Central memory CD8-positive, alpha-beta T cell (primary cell): ENCODE results near the gene ACADM.
A peak's percentile ranks its signal among the peaks of the same experiment; 100 is the strongest.
"Not testable (repeated sequence)": the region's sequence is repeated elsewhere in the genome, so short reads cannot be mapped to it uniquely, and the experiment has no call there.

ENCODE experiments used
- ATAC-seq: fragments of 150-1000 bp; cut with Tn5 transposase; replicated peaks from 2 replicates; pipeline ENCODE4 v1.10.0; 2022; ENCODE audit warnings: mild to moderate bottlenecking, moderate FRiP score, moderate number of reproducible peaks; ENCODE audit not compliant: poor library complexity, severe bottlenecking; ENCODE audit errors: extremely low read depth
- DNase-seq, 2 donors: peaks; one replicate each; pipeline ENCODE4 v3.0.0; 2021; ENCODE audit warnings: low spot score in 2 of 2
- H3K27ac Mint-ChIP-seq: one replicate; pipeline ENCODE4 v1.8.0; 2022; ENCODE audit warnings: low read depth, mild to moderate bottlenecking, moderate library complexity, mixed read lengths
- H3K27me3 Mint-ChIP-seq: one replicate; pipeline ENCODE4 v1.8.0; 2022; ENCODE audit warnings: mixed read lengths
- H3K36me3 Mint-ChIP-seq: one replicate; pipeline ENCODE4 v1.8.0; 2022; ENCODE audit warnings: mild to moderate bottlenecking, moderate library complexity, mixed read lengths; ENCODE audit not compliant: insufficient read depth
- H3K4me1 Mint-ChIP-seq: one replicate; pipeline ENCODE4 v1.8.0; 2022; ENCODE audit warnings: mixed read lengths
- H3K4me3 Mint-ChIP-seq: one replicate; pipeline ENCODE4 v1.8.0; 2022; ENCODE audit warnings: mild to moderate bottlenecking, moderate library complexity, mixed read lengths
- H3K9me3 Mint-ChIP-seq: one replicate; pipeline ENCODE4 v1.8.0; 2022; ENCODE audit warnings: mixed read lengths

Gene ACADM

DNA sequence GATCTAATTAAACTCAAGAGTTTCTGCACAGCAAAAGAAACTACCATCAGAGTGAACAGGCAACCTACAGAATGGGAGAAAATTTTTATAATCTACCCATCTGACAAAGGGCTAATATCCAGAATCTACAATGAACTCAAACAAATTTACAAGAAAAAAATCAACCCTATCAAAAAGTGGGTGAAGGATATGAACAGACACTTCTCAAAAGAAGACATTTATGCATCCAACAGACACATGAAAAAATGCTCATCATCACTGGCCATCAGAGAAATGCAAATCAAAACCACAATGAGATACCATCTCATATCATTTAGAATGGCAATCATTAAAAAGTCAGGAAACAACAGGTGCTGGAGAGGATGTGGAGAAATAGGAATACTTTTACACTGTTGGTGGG, 32.7 kb downstream of the ACADM start:
- not testable (repeated sequence) for H3K27ac Mint-ChIP-seq, H3K4me3 Mint-ChIP-seq, H3K27me3 Mint-ChIP-seq, DNase-seq, H3K9me3 Mint-ChIP-seq, H3K4me1 Mint-ChIP-seq, ATAC-seq
- peaks cover 20% of the 10 kb centered on the region for H3K36me3 Mint-ChIP-seq

DNA sequence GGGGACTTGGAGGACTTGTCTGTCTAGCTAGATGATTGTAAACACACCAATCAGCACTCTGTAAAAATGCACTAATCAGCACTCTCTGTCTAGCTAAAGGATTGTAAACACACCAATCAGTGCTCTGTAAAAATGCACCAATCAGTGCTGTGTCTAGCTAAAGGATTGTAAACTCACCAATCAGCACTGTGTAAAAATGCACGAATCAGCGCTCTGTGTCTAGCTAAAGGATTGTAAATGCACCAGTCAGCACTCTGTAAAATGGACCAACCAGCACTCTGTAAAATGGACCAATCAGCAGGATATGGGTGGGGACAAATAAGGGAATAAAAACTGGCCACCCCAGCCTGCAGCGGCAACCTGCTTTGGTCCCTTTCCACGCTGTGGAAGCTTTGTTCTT, 34.0 kb downstream of the ACADM start:
- H3K4me3 Mint-ChIP-seq = not testable (repeated sequence)
- peaks cover 11% of the 10 kb centered on the region for H3K36me3 Mint-ChIP-seq

DNA sequence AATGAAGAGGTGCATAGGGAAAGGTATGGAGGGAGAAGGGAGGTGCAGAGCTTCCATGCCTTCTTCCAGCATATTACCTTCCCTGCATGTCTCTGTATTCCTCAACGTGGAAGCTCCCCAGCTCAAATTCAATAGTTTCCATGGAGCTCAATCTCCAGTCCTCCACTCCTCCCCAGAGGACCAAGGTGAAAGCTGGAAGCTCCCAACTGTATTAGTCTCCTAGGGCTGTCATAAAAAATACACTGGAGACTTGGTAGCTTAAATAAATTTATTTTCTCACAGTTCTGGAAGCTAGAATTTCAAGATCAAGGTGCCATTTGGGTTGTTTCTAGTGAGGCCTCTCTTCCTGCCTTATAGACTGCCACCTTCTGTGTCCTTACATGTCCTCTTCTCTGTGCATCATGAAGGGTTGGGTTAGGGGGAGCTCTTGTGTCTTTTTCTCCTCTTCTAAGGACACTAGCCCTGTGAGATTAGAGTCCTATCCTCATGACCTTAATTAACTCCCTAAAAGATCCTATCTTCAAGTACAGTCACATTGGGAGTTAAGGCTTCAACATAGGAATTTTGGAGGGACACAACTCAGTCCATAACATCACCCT, 39.6 kb downstream of the ACADM start:
- H3K9me3 Mint-ChIP-seq = no peaks in the 10 kb centered on the region
- H3K27ac Mint-ChIP-seq = no peak overlapping the region
- no peaks in the 10 kb centered on the region for H3K27me3 Mint-ChIP-seq
- ATAC-seq = no peak
- no peaks in the 10 kb centered on the region for H3K4me1 Mint-ChIP-seq
- peaks cover 1% of the 10 kb centered on the region for H3K36me3 Mint-ChIP-seq
- H3K4me3 Mint-ChIP-seq = no peak overlapping the region
- DNase-seq = no peak

More for the DNA sequence above, 34.0 kb downstream of the ACADM start:
- not testable (repeated sequence) for H3K9me3 Mint-ChIP-seq, H3K27ac Mint-ChIP-seq, H3K27me3 Mint-ChIP-seq, DNase-seq, ATAC-seq, H3K4me1 Mint-ChIP-seq

DNA sequence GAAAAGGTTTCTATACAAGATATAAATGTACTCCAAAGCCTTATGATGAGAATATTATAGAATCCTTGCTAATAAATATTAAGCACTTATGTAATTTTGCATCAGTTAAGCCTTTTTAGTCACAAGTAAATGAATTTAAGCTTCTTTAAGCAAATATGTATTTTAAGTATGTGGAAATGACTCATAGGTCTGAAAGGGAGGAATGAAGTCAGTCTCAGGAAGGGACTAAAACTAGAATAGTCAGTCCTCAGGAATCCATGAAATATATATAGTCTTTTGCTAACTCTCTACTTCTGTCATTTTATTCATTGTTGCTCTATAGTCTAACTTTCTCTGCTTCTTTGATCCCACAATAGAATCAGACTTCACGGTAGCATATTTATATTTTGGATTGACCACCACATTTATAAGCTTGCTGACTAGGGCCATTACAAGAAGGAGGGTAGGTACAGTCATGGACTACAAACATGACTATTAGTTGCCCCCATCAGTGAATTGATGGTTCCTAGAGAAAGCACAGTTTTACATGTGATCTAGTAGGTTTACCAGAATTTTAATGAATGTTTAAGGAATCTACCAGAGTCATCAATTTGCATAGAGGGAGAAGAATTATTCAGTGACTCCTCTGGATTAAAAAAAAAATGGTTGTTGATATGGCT, 41.3 kb downstream of the ACADM start:
- H3K36me3 Mint-ChIP-seq = peaks cover 1% of the 10 kb centered on the region
- no peaks in the 10 kb centered on the region for H3K9me3 Mint-ChIP-seq
- ATAC-seq (no peak), DNase-seq (no peak)
- H3K27me3 Mint-ChIP-seq = no peaks in the 10 kb centered on the region
- H3K4me3 Mint-ChIP-seq = no peak overlapping the region
- no peak overlapping the region for H3K27ac Mint-ChIP-seq
- H3K4me1 Mint-ChIP-seq = no peaks in the 10 kb centered on the region

GRCh38 chr1:75768016-75768415, 43.5 kb downstream of the ACADM start:
- Mint-ChIP-seq H3K36me3 (no peaks in the 10 kb centered on the region), H3K9me3 (no peaks in the 10 kb centered on the region), H3K4me1 (no peaks in the 10 kb centered on the region), H3K27ac (no peak overlapping the region), H3K4me3 (no peak overlapping the region), H3K27me3 (no peaks in the 10 kb centered on the region)
- no peak for ATAC-seq
- no peak for DNase-seq

DNA sequence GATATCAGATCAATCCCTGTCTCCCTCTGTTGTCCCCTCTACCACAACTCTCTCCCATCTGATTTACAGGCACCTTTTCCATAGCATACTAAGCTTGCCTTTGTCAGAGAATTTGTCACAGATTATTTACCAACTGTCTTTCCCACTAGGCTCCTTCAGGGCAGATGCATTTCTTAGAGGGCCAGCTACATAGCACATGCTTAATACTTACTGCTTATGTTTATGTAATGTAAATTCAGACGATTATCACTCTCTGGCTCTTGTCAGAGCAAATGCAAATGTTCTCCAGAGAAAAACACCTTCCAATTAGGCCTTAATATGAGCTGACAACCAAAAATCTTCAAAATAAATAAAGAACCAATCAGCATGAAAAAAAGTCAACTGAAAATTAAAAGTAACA, 46.3 kb downstream of the ACADM start:
- H3K36me3 Mint-ChIP-seq = peaks cover 2% of the 10 kb centered on the region
- no peak overlapping the region for H3K4me3 Mint-ChIP-seq
- no peak overlapping the region for H3K27ac Mint-ChIP-seq
- no peak for ATAC-seq
- H3K4me1 Mint-ChIP-seq = no peaks in the 10 kb centered on the region
- no peak for DNase-seq
- no peaks in the 10 kb centered on the region for H3K9me3 Mint-ChIP-seq
- peaks cover 12% of the 10 kb centered on the region for H3K27me3 Mint-ChIP-seq

DNA sequence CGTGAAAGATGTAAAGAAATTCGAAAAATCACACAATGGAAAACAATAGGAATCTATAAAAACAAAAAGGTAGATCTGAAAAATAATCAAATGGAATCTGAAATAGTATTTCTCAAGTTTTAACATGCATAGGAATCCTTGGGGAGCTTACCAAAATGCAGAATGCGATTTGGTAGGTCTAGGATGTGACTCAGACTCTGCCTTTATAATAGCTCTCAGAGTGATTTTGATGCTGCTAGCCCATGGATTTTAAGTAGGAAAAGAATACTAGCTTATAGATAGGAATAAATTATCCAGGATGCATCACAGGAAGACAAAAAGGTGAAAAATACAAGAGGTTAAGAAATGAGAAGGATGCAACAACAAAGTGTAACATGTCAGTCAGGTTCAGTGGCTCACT, 47.5 kb downstream of the ACADM start:
- H3K27ac Mint-ChIP-seq = no peak overlapping the region
- H3K4me1 Mint-ChIP-seq = no peaks in the 10 kb centered on the region
- H3K9me3 Mint-ChIP-seq = no peaks in the 10 kb centered on the region
- H3K4me3 Mint-ChIP-seq = no peak overlapping the region
- ATAC-seq (no peak), DNase-seq (no peak)
- peaks cover 2% of the 10 kb centered on the region for H3K36me3 Mint-ChIP-seq
- peaks cover 12% of the 10 kb centered on the region for H3K27me3 Mint-ChIP-seq

- not testable (repeated sequence) for H3K4me1 Mint-ChIP-seq, H3K4me3 Mint-ChIP-seq, H3K27ac Mint-ChIP-seq, DNase-seq, ATAC-seq, H3K9me3 Mint-ChIP-seq, H3K36me3 Mint-ChIP-seq
- H3K27me3 Mint-ChIP-seq = peaks cover 12% of the 10 kb centered on the region
Observed at GRCh38 chr1:75777812-75778211, 53.3 kb downstream of the ACADM start.

GRCh38 chr1:75778694-75779093, 54.2 kb downstream of the ACADM start:
- not testable (repeated sequence) for H3K36me3 Mint-ChIP-seq, DNase-seq, H3K9me3 Mint-ChIP-seq, H3K4me3 Mint-ChIP-seq, H3K4me1 Mint-ChIP-seq, H3K27ac Mint-ChIP-seq, ATAC-seq
- H3K27me3 Mint-ChIP-seq = peaks cover 12% of the 10 kb centered on the region

GRCh38 chr1:75780183-75780582, 55.7 kb downstream of the ACADM start:
- not testable (repeated sequence) for H3K36me3 Mint-ChIP-seq, ATAC-seq, H3K27ac Mint-ChIP-seq, H3K27me3 Mint-ChIP-seq, H3K9me3 Mint-ChIP-seq, H3K4me3 Mint-ChIP-seq, DNase-seq
- H3K4me1 Mint-ChIP-seq = peaks cover 13% of the 10 kb centered on the region

DNA sequence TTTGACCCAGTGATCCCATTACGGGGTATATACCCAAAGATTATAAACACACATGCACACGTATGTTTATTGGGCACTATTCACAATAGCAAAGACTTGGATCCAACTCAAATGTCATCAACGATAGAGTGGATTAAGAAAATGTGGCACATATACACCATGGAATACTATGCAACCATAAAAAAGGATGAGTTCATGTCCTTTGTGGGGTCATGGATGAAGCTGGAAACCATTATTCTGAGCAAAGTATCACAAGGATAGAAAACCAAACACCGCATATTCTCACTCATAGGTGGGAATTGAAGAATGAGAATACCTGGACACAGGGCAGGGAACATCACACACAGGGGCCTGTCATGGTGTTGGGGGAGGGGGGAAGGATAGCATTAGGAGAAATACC, 59.4 kb downstream of the ACADM start:
- H3K4me1 Mint-ChIP-seq = peaks cover 49% of the 10 kb centered on the region
- peak overlapping the region; percentile 96 for H3K27ac Mint-ChIP-seq
- not testable (repeated sequence) for DNase-seq

GRCh38 chr1:75785320-75785982, 60.9 kb downstream of the ACADM start:
- H3K9me3 Mint-ChIP-seq = no peaks in the 10 kb centered on the region
- peak overlapping the region; percentile 96 for H3K27ac Mint-ChIP-seq
- ATAC-seq (no peak), DNase-seq (no peak)
- peak overlapping the region; percentile 91 for H3K4me3 Mint-ChIP-seq
- H3K27me3 Mint-ChIP-seq = no peaks in the 10 kb centered on the region
- H3K4me1 Mint-ChIP-seq = peaks cover 61% of the 10 kb centered on the region
- H3K36me3 Mint-ChIP-seq = peaks cover 31% of the 10 kb centered on the region

More for the DNA sequence above, 59.4 kb downstream of the ACADM start:
- H3K9me3 Mint-ChIP-seq, ATAC-seq, H3K27me3 Mint-ChIP-seq: not testable (repeated sequence)
- Mint-ChIP-seq H3K36me3 (peaks cover 17% of the 10 kb centered on the region), H3K4me3 (peak overlapping the region; percentile 91)
